Dedifferentiated amniotic fluid mesenchymal stem cell (primary cell): ENCODE results near the gene CCDC13.
"Not testable (repeated sequence)": the region's sequence is repeated elsewhere in the genome, so short reads cannot be mapped to it uniquely, and the experiment has no call there.

Experiments used
- DNase-seq: peaks from one replicate; pipeline ENCODE4 v3.0.0-alpha.2; 2016; ENCODE audit errors: extremely low spot score

Gene CCDC13, protein sequence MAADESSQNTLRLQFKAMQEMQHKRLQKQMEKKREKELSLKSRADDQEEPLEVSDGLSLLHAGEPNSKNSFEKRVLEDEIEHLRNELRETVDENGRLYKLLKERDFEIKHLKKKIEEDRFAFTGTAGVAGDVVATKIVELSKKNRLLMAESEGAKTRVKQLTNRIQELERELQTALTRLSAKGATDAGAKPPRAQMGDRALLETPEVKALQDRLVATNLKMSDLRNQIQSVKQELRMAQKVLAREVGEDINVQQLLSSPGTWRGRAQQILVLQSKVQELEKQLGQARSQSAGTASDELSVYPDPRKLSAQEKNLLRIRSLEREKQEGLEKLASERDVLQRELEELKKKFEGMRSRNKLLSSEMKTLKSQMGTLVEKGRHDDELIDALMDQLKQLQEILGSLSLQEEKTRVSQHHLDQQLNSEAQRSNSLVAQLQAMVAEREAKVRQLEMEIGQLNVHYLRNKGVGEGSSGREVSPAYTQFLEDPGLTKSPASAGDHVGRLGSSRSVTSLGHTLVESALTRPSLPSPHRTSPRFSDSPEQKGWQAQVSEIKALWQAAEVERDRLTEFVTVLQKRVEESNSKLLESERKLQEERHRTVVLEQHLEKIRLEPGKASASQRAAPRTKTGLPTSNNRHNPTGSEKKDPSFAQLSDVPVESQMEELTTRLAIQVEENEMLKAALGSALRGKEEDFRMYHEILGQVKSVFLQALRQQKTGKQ

DNA sequence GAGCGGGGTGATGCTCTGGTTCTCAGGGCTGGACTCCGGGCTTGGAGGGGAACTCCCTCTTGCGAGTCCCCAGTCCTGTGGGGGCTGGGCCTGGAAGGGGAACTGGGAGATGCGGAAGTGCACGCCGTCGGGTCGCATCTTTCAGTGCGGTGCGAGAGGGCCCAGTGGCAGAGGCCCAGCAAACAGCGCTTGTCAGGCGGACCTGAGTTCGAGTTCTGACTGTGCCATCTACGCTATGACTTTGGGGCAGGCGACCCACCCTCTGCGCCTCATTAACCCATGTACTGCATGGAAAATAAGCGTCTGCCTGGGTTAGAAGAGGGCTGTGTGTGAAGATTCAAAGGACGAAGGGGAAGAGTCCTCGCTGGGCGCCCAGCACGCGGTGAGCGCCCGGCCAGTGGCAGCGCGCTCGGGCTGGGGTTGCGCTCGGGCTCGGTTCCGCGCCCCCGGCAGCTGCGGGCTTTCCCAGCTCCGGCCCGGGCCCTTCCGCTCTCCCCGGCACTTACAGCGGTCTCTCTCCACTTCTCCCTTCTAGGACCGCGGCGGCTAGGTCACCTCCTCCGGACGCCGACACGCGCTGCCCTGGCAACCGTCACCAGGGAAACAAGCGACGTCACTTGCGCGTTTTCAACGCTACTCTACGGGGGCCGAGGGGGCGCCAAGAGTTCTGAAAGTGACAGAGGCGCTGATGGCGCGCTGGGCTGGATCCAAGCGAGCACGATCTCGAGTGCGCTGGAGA is at the start of gene CCDC13:
Gene CCDC13 (minus strand): TSS at position 584 of the 739 bp plus-strand sequence. CDS start 14,908 bp downstream, outside the sequence.
- peak; percentile 75 for DNase-seq

- no peak for DNase-seq
These were observed 49.8 kb upstream of the CCDC13 start for GRCh38 chr3:42822828-42823227.

- DNase-seq, result no peak
These were observed 47.6 kb upstream of the CCDC13 start for GRCh38 chr3:42820746-42821051.

GRCh38 chr3:42819351-42819965 is 46.4 kb upstream of the CCDC13 start:
- no peak for DNase-seq

- no peak for DNase-seq
These were observed 42.8 kb upstream of the CCDC13 start for GRCh38 chr3:42815826-42816225.

DNA sequence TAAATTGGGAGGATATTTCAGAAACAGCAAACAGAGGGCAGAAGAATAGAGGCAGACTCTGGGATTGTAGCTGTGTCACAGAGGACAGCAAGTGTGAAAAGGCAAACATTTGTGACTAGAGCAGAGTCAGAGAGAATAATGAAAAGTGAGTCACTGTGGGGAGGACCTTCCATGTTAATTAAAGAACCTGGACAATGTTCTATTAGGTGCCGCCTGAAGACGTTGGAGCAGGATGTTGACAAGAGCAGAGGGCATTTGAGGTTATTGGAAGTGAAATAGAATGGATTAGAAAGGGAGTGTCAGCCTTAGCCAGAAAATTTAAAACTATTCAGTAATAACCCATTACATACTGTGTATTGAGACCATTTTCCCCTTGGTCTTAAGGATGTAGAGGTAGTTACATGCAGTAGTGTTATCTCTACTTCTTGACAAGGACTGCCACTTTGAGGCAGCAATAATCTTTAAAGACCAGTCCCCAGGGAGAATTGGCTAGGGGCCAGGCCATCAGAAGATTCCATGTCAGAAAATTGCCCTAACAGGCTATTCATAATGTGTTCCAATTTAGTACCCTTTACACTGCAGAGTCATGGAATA is 42.0 kb upstream of the CCDC13 start:
- DNase-seq, result no peak

GRCh38 chr3:42814246-42814645 is 41.2 kb upstream of the CCDC13 start:
- no peak for DNase-seq

GRCh38 chr3:42811118-42811883 is 38.2 kb upstream of the CCDC13 start:
- DNase-seq, result not testable (repeated sequence)

DNA sequence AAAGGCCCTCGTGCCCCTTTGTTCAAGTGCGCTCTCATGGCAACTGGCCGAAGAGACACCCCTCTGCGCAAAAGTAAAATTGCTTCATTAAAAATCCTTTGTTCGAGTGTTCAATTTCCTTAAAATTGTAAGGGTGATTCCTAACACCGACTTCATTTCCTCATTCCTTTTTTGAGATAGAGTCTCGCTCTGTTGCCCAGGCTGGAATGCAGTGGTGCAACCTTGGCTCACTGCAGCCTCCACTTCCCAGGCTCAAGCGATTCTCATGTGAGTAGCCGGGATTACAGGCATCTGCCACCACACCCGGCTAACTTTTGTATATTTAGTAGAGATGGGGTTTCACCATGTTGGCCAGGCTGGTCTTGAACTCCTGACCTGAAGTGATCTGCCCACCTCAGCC is 37.7 kb upstream of the CCDC13 start:
- DNase-seq, result not testable (repeated sequence)

GRCh38 chr3:42809202-42809601 is 36.1 kb upstream of the CCDC13 start, which contains the start of gene ACKR2:
ACKR2 (plus strand) TSS chr3:42809445; CDS start chr3:42864503, 55,058 bp downstream.
- no peak for DNase-seq

- DNase-seq, result no peak
These were observed 34.9 kb upstream of the CCDC13 start for GRCh38 chr3:42807929-42808328.

- DNase-seq, result no peak
These were observed 32.2 kb upstream of the CCDC13 start for GRCh38 chr3:42805141-42805821.

- DNase-seq, result no peak
These were observed 31.7 kb upstream of the CCDC13 start for GRCh38 chr3:42804831-42805132.

- DNase-seq, result peak; percentile 95
These were observed 31.2 kb upstream of the CCDC13 start, which contains the start of gene HIGD1A for GRCh38 chr3:42804106-42804830. HIGD1A (minus strand) TSS chr3:42804490; CDS start chr3:42794253, 10,237 bp downstream.

- DNase-seq, result no peak
These were observed 30.5 kb upstream of the CCDC13 start for GRCh38 chr3:42803414-42804105.

- DNase-seq, result no peak
These were observed 29.9 kb upstream of the CCDC13 start for GRCh38 chr3:42802876-42803413.

DNA sequence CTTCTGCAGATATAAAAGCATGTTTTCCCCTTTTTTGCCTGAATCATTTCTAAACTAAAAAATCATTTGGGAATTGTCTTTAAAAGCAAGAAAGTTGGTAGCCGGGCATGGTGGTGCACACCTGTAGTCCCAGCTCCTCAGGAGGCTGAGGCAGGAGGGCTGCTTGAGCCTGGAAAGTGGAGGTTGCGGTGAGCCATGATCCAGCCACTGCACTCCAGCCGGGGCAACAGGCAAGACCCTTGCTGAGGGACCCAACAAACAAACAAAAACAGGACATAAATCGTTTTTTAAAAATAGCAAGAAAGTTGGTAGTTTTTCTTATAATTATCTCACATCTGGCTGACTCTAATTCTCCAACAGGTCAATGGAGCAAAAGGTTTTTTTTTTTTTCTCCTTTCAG is 28.7 kb upstream of the CCDC13 start:
- DNase-seq, result no peak

GRCh38 chr3:42801048-42801620 is 28.1 kb upstream of the CCDC13 start:
- DNase-seq, result no peak
